Neural progenitor cell (in vitro differentiated cells): ENCODE measurements around the gene PON1.

ENCODE experiments used
- EZH2 ChIP-seq: fragments of 200-600 bp; sonication (generic); IDR thresholded peaks from 2 replicates; pipeline ENCODE4 v1.6.1; 2017; ENCODE audit warnings: antibody characterized with exemption, mild to moderate bottlenecking, moderate library complexity
- EZH2phosphoT487 ChIP-seq: fragments of 200-600 bp; sonication (generic); IDR thresholded peaks from 2 replicates; pipeline ENCODE4 v1.6.1; 2017; ENCODE audit warnings: antibody characterized with exemption
- TF ChIP-seq, protein P1 (sequence below): fragments of 200-600 bp; sonication (generic); IDR thresholded peaks from 2 replicates; pipeline ENCODE4 v1.5.1; 2017; ENCODE audit warnings: antibody characterized with exemption, mild to moderate bottlenecking

- TF ChIP-seq, protein P1, sequence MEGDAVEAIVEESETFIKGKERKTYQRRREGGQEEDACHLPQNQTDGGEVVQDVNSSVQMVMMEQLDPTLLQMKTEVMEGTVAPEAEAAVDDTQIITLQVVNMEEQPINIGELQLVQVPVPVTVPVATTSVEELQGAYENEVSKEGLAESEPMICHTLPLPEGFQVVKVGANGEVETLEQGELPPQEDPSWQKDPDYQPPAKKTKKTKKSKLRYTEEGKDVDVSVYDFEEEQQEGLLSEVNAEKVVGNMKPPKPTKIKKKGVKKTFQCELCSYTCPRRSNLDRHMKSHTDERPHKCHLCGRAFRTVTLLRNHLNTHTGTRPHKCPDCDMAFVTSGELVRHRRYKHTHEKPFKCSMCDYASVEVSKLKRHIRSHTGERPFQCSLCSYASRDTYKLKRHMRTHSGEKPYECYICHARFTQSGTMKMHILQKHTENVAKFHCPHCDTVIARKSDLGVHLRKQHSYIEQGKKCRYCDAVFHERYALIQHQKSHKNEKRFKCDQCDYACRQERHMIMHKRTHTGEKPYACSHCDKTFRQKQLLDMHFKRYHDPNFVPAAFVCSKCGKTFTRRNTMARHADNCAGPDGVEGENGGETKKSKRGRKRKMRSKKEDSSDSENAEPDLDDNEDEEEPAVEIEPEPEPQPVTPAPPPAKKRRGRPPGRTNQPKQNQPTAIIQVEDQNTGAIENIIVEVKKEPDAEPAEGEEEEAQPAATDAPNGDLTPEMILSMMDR, result no peak
- TF ChIP-seq EZH2, result no peak
- no peak for TF ChIP-seq EZH2phosphoT487
Measured at GRCh38 chr7:95255691-95256090, 68.6 kb downstream of the PON1 start.
